ENCODE data around the gene CD247.

CD247 gene

DNA sequence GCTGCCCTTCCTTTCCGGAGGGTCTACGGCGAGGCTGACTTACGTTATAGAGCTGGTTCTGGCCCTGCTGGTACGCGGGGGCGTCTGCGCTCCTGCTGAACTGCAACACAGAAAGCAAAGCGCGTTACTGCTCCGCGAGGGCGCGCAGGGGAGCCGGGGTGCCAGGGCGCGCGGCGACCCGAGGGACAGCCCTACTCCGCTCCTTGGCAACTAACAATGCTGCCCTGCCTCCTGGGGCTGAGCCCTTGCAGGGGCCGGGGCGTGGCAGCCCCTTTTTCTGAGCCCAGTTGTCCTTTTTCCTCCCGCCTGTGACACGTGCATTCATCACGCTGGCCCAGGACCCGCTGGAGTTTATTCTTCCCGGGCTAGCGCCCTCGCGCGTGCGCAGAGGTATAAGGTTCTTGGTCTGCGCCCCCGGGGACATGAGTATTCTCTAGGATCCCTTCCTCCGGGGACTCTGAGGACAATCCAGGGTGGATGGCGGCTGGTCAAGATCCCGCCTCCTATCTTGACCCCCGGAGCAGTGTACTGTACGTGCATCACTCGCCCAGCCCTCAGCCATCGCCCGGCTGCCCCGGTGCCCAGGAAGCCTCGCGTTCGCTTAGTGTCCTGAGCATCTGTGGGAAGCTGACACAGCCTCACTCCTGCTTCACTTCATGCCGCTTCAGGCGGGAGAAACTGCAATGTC lies 78.9 kb downstream of the CD247 start:
- Histone ChIP-seq H3K27ac (no peak overlapping the region), H3K36me3 (ENCODE audit: insufficient read depth, low read length) (no peaks in the 10 kb centered on the region), H3K4me3 (peak overlapping the region; percentile 84), H3K9ac (ENCODE audit: insufficient read length) (peak overlapping the region; percentile 60), H3K9me3 (ENCODE audit: low read depth, low read length) (no peaks in the 10 kb centered on the region)
- TF ChIP-seq FOXP2 (optimal IDR thresholded peaks at IDR 0.05; ENCODE audit: control extremely low read depth, extremely low read length, insufficient read depth) (no peak), POLR2AphosphoS5 (IDR thresholded peaks at IDR 0.05; ENCODE audit: borderline replicate concordance, low read depth, low read length) (no peak; the same call in 1 of the 2 replicates), EZH2 (IDR thresholded peaks at IDR 0.05) (no peak)
- DNase-seq (ENCODE audit: low read depth, low spot score): no peak

DNA sequence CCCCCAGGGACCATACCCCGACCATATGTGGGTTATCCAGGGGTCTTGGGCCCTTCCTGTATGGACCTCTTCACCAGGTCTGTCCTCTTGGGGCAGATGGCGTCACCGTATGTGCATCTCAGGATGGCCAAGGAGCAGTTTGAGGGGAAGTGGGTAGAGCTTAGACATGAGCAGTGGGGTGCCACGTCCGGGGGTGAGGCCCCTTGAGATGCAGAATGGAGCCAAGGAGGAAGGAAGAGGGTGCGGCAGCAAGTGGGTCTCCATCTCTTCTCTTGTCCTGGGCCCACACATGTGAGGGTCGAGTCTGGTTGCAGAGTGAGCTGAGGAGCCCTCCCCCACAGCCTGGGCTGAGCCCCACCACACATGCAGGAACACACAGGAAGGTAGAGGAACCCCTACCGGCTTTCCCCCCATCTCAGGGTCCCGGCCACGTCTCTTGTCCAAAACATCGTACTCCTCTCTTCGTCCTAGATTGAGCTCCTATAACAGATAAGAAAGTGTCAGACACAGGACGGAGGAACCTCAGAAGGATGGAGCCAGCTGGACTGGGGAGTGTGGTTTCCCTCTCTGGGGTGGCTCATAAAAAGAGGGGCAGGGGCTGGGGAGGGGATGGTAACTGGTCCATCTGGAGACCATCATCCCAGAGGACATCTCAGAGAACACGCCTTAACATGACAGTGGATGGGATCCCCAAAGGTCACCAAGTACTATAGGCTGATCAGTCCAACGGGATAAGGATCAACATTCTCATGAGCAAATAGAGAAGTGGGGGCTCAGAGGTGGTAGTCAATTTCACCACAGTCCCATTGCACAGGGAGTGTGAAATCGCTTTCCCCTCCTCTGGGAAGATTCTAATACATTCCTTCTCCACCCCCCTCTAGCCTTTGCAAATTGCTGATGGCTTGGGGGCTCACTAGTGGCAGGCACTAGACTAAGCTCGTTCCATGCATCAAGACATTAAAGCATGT lies 79.9 kb downstream of the CD247 start:
- Histone ChIP-seq H3K36me3 (ENCODE audit: insufficient read depth, low read length) (no peaks in the 10 kb centered on the region), H3K4me3 (peak overlapping the region; percentile 84), H3K9me3 (ENCODE audit: low read depth, low read length) (no peaks in the 10 kb centered on the region), H3K9ac (ENCODE audit: insufficient read length) (no peak overlapping the region), H3K27ac (no peak overlapping the region)
- no peak for TF ChIP-seq POLR2AphosphoS5 (IDR thresholded peaks at IDR 0.05; ENCODE audit: borderline replicate concordance, low read depth, low read length)
- TF ChIP-seq EZH2 (IDR thresholded peaks at IDR 0.05): no peak
- TF ChIP-seq FOXP2 (optimal IDR thresholded peaks at IDR 0.05; ENCODE audit: control extremely low read depth, extremely low read length, insufficient read depth): no peak
- no peak for DNase-seq (ENCODE audit: low read depth, low spot score)

- H3K27ac ChIP-seq: no peak overlapping the region
- no peak overlapping the region for H3K9ac ChIP-seq (ENCODE audit: insufficient read length)
- DNase-seq (ENCODE audit: low read depth, low spot score): no peak
- no peak for TF ChIP-seq FOXP2 (optimal IDR thresholded peaks at IDR 0.05; ENCODE audit: control extremely low read depth, extremely low read length, insufficient read depth)
- no peaks in the 10 kb centered on the region for H3K9me3 ChIP-seq (ENCODE audit: low read depth, low read length)
- no peak overlapping the region for H3K4me3 ChIP-seq
- no peaks in the 10 kb centered on the region for H3K36me3 ChIP-seq (ENCODE audit: insufficient read depth, low read length)
Measured at GRCh38 chr1:167435484-167435883, 82.8 kb downstream of the CD247 start.

DNA sequence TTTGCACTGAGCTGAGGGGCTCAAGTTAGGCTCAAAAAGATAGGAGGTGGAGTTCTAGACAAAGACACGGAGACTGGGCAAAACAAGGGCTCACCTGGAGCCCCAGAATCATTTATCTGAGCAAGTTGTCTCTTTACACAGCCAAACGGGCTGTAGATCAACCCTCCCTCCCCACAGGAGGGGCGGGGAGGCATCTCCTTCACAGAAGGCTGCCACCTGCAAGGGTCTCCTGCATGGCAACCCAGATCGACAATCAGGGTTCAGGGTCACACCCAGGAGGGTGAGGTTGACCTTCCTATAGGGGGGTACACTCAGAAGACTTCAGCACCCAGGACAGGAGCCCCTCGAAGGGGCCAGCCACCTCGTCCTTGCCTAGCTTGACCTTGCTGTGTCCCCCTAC lies 84.0 kb downstream of the CD247 start:
- TF ChIP-seq FOXP2 (optimal IDR thresholded peaks at IDR 0.05; ENCODE audit: control extremely low read depth, extremely low read length, insufficient read depth): no peak
- no peak for TF ChIP-seq EZH2 (IDR thresholded peaks at IDR 0.05)
- no peak overlapping the region for H3K9ac ChIP-seq (ENCODE audit: insufficient read length)
- H3K27ac ChIP-seq: no peak overlapping the region
- no peak for DNase-seq (ENCODE audit: low read depth, low spot score)
- no peak overlapping the region for H3K4me3 ChIP-seq
- H3K9me3 ChIP-seq (ENCODE audit: low read depth, low read length): no peaks in the 10 kb centered on the region
- H3K36me3 ChIP-seq (ENCODE audit: insufficient read depth, low read length): no peaks in the 10 kb centered on the region

DNA sequence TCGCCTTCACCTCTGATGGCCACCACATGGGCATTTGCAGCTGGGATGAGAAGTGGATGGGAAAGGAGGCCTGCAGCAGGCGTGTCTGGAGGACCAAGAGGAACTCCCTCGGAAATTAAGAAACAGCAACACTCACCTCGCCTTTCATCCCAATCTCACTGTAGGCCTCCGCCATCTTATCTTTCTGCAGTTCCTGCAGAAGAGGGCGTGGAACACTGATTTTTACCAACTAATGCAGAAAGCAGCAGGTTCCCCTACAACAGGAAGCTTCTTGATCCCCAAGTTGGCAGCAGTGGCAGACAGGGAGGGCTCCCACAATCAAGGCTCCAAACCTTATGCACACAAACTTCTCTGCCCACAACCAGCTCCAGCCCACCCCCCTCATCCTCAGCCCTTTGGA lies 84.4 kb downstream of the CD247 start:
- DNase-seq (ENCODE audit: low read depth, low spot score): no peak
- H3K4me3 ChIP-seq: no peak overlapping the region
- TF ChIP-seq FOXP2 (optimal IDR thresholded peaks at IDR 0.05; ENCODE audit: control extremely low read depth, extremely low read length, insufficient read depth): no peak
- no peak for TF ChIP-seq EZH2 (IDR thresholded peaks at IDR 0.05)
- no peaks in the 10 kb centered on the region for H3K9me3 ChIP-seq (ENCODE audit: low read depth, low read length)
- no peak overlapping the region for H3K27ac ChIP-seq
- no peaks in the 10 kb centered on the region for H3K36me3 ChIP-seq (ENCODE audit: insufficient read depth, low read length)
- no peak overlapping the region for H3K9ac ChIP-seq (ENCODE audit: insufficient read length)

DNA sequence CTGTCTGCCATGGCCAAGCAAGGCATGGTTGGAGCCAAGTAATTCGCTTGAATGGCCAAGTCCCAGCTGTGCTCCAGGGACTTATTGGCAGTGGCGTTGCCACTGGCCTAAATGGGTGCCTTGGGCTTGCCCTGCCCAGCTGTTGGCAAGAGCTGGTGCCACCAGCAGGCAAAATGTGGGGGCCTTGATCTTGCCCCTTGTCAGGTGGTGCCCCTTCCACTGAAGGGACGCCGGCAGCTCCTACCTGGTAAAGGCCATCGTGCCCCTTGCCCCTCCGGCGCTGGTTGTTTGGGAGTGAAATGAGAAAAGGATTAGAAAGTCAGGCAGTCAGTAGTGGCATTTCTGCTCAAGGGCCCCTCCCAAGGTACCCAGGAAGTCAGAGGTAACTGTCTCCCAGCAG lies 85.5 kb downstream of the CD247 start:
- TF ChIP-seq POLR2AphosphoS5 (IDR thresholded peaks at IDR 0.05; ENCODE audit: borderline replicate concordance, low read depth, low read length): no peak
- no peak for TF ChIP-seq EZH2 (IDR thresholded peaks at IDR 0.05)
- TF ChIP-seq FOXP2 (optimal IDR thresholded peaks at IDR 0.05; ENCODE audit: control extremely low read depth, extremely low read length, insufficient read depth): no peak
- Histone ChIP-seq H3K4me3 (no peak overlapping the region), H3K27ac (no peak overlapping the region), H3K36me3 (ENCODE audit: insufficient read depth, low read length) (no peaks in the 10 kb centered on the region), H3K9me3 (ENCODE audit: low read depth, low read length) (no peaks in the 10 kb centered on the region), H3K9ac (ENCODE audit: insufficient read length) (no peak overlapping the region)
- DNase-seq (ENCODE audit: low read depth, low spot score): no peak

- TF ChIP-seq POLR2AphosphoS5 (IDR thresholded peaks at IDR 0.05; ENCODE audit: borderline replicate concordance, low read depth, low read length): no peak
- no peak for TF ChIP-seq EZH2 (IDR thresholded peaks at IDR 0.05)
- no peak for TF ChIP-seq FOXP2 (optimal IDR thresholded peaks at IDR 0.05; ENCODE audit: control extremely low read depth, extremely low read length, insufficient read depth)
Measured at GRCh38 chr1:167431909-167432650, 86.2 kb downstream of the CD247 start.

DNA sequence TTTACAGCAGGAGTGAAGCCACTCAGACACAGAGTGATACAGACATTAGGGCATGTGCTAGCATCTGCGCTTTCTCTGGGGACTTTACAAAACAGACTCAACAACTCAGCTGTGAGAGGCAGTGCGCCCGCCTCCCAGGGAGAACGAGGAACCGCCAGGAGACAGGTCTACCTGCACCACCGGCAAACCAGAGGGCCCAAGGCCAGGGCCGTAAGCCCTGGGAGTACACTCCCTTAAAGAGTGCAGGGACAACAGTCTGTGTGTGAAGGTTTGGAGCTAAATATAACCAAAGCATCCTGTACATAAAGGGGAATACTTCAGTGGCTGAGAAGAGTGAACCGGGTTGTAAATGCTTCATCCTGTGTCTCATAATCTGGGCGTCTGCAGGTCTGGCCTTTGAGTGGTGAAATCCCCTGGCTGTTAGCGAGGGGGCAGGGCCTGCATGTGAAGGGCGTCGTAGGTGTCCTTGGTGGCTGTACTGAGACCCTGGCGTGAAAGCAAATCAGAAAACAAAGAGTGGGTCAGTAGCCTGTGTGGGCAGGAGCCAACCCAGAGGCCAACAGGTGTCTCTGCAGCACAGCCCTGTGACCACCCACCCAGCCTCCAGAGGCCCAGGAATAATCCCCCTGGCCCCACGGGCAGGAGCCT lies 86.9 kb downstream of the CD247 start:
- H3K9me3 ChIP-seq (ENCODE audit: low read depth, low read length): no peaks in the 10 kb centered on the region
- TF ChIP-seq POLR2AphosphoS5 (IDR thresholded peaks at IDR 0.05; ENCODE audit: borderline replicate concordance, low read depth, low read length) (no peak), FOXP2 (optimal IDR thresholded peaks at IDR 0.05; ENCODE audit: control extremely low read depth, extremely low read length, insufficient read depth) (no peak), EZH2 (IDR thresholded peaks at IDR 0.05) (no peak)
- no peak for DNase-seq (ENCODE audit: low read depth, low spot score)
- no peak overlapping the region for H3K27ac ChIP-seq
- no peak overlapping the region for H3K9ac ChIP-seq (ENCODE audit: insufficient read length)
- no peaks in the 10 kb centered on the region for H3K36me3 ChIP-seq (ENCODE audit: insufficient read depth, low read length)
- no peak overlapping the region for H3K4me3 ChIP-seq

More at GRCh38 chr1:167431909-167432650, 86.2 kb downstream of the CD247 start:
- Histone ChIP-seq H3K27ac (no peak overlapping the region), H3K9me3 (ENCODE audit: low read depth, low read length) (no peaks in the 10 kb centered on the region), H3K4me3 (no peak overlapping the region), H3K36me3 (ENCODE audit: insufficient read depth, low read length) (no peaks in the 10 kb centered on the region), H3K9ac (ENCODE audit: insufficient read length) (no peak overlapping the region)
- no peak for DNase-seq (ENCODE audit: low read depth, low spot score)

All from SK-N-MC (cell line).